Esophagus muscularis mucosa (tissue), 3 donors: Measurements from ENCODE around the gene FCRL5.

Experiments used
- POLR2A ChIP-seq: fragments of 450-650 bp; IDR thresholded peaks from one replicate; pipeline ENCODE4 v1.6.1; 2017; ENCODE audit warnings: antibody characterized with exemption, moderate library complexity, mild to moderate bottlenecking, low read depth
- POLR2AphosphoS5 ChIP-seq, 2 donors: sonication (generic); formaldehyde crosslinking; IDR thresholded peaks; one replicate each; pipeline ENCODE4 v1.6.1; 2017; ENCODE audit warnings: antibody characterized with exemption in 2 of 2
- TF ChIP-seq, protein P1 (sequence below), 3 experiments: fragments of 200-600 bp in 2 of 3; fragments of 450-650 bp in 1 of 3; sonication (generic) in 2 of 3; IDR thresholded peaks; one replicate each; pipeline ENCODE4 v1.5.1; 2017 to 2019; ENCODE audit warnings: antibody characterized with exemption in 3 of 3, mild to moderate bottlenecking in 2 of 3, moderate library complexity in 1 of 3

DNA sequence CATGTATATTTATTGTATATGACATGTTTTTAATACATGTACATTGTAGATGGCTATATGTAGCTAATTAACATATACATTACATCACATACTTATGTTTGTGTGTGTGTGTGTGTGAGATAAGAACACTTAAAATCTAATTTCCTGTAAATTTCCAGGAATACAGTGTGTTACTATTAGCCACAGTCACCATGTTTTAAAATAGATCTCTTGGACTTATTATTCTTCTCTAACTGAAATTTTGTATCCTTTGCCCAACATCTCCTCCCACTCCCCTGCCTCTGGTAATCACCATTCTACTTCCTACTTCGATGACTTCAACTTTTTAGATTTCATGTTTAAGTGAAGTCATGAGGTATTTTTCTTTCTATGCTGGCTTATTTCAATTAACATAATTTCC, 64.8 kb downstream of the FCRL5 start:
- TF ChIP-seq, protein P1, sequence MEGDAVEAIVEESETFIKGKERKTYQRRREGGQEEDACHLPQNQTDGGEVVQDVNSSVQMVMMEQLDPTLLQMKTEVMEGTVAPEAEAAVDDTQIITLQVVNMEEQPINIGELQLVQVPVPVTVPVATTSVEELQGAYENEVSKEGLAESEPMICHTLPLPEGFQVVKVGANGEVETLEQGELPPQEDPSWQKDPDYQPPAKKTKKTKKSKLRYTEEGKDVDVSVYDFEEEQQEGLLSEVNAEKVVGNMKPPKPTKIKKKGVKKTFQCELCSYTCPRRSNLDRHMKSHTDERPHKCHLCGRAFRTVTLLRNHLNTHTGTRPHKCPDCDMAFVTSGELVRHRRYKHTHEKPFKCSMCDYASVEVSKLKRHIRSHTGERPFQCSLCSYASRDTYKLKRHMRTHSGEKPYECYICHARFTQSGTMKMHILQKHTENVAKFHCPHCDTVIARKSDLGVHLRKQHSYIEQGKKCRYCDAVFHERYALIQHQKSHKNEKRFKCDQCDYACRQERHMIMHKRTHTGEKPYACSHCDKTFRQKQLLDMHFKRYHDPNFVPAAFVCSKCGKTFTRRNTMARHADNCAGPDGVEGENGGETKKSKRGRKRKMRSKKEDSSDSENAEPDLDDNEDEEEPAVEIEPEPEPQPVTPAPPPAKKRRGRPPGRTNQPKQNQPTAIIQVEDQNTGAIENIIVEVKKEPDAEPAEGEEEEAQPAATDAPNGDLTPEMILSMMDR (IDR thresholded peaks at IDR 0.05), result no peak
- TF ChIP-seq POLR2A (no peak), POLR2AphosphoS5 (IDR thresholded peaks at IDR 0.05) (no peak)
